IMR-90 (cell line): ENCODE results near the gene GRID2IP. TPM values are rescaled to one million over a fixed set of nuclear protein-coding genes. Genes with fewer than 3 reads are reported as not detected.

Experiments
- ATAC-seq: fragments of 200-7000 bp; cut with Tn5 transposase; 2 replicates; pipeline ENCODE4 v1.9.1; 2020; ENCODE audit warnings: low read depth, mild to moderate bottlenecking, moderate library complexity
- BruUV-seq: library from RNA; stranded (reverse); fragments of 400-500 nt; replicated peaks from 2 replicates; lab custom pipeline; 2021; lab: Mats Ljungman, UMichigan
- CTCF ChIA-PET: fragments of 300-600 bp; formaldehyde crosslinking; extraction: SDS; loops from one replicate; lab custom pipeline; 2021; ENCODE audit warnings: antibody characterized with exemption; lab: Yijun Ruan, JAX
- POLR2A ChIA-PET: fragments of 300-600 bp; sonication (Branson Sonifier 250); formaldehyde crosslinking; loops from one replicate; lab custom pipeline; 2022; ENCODE audit warnings: antibody characterized with exemption; ENCODE audit not compliant: unreplicated experiment; lab: Charles Lee
- DNase-seq: peaks from one replicate; pipeline ENCODE4 v3.0.0; 2013
- H2AFZ ChIP-seq: replicated peaks from 2 replicates; pipeline ENCODE3; 2013; ENCODE audit warnings: low read length, mild to moderate bottlenecking; ENCODE audit not compliant: poor library complexity
- H2AK5ac ChIP-seq: 2 replicates; pipeline ENCODE4 v1.6.1; 2013; ENCODE audit warnings: low read depth, low read length, inconsistent platforms
- H2AK9ac ChIP-seq: replicated peaks from 2 replicates; pipeline ENCODE3; 2013; ENCODE audit warnings: mild to moderate bottlenecking, low read depth, low read length, moderate library complexity; ENCODE audit not compliant: poor library complexity
- H2BK120ac ChIP-seq: 2 replicates; pipeline ENCODE4 v1.6.1; 2013; ENCODE audit warnings: low read depth, low read length, inconsistent platforms
- H2BK15ac ChIP-seq: 3 replicates; pipeline ENCODE4 v1.6.1; 2013; ENCODE audit warnings: low read depth, low read length, inconsistent platforms
- H2BK20ac ChIP-seq: 2 replicates; pipeline ENCODE4 v1.6.1; 2013; ENCODE audit warnings: low read depth, mild to moderate bottlenecking, inconsistent platforms, low read length, moderate library complexity
- H2BK5ac ChIP-seq: 2 replicates; pipeline ENCODE4 v1.6.1; 2013; ENCODE audit warnings: mild to moderate bottlenecking, low read depth, low read length, inconsistent platforms; ENCODE audit not compliant: poor library complexity, severe bottlenecking
- H3K14ac ChIP-seq: replicated peaks from 2 replicates; pipeline ENCODE4 v1.6.1; 2013; ENCODE audit warnings: low read depth, low read length, inconsistent platforms
- H3K18ac ChIP-seq: 2 replicates; pipeline ENCODE4 v1.6.1; 2013; ENCODE audit warnings: low read depth, low read length, control low read depth
- H3K23ac ChIP-seq: 2 replicates; pipeline ENCODE4 v1.6.1; 2013; ENCODE audit warnings: low read depth, low read length, inconsistent platforms
- H3K27ac ChIP-seq: 2 replicates; pipeline ENCODE4 v1.5.1; 2013; ENCODE audit warnings: mild to moderate bottlenecking, control low read depth, low read length; ENCODE audit not compliant: insufficient read depth
- H3K27me3 ChIP-seq: 2 replicates; pipeline ENCODE4 v1.6.1; 2013; ENCODE audit warnings: low read length; ENCODE audit not compliant: control insufficient read depth, insufficient read depth
- H3K36me3 ChIP-seq: 2 replicates; pipeline ENCODE4 v1.6.1; 2013; ENCODE audit warnings: low read length, mixed read lengths; ENCODE audit not compliant: control insufficient read depth, insufficient read depth
- H3K4ac ChIP-seq: 2 replicates; pipeline ENCODE4 v1.6.1; 2013; ENCODE audit warnings: low read depth, low read length, inconsistent platforms
- H3K4me1 ChIP-seq: 2 replicates; pipeline ENCODE4 v1.6.1; 2013; ENCODE audit warnings: low read length, mixed read lengths; ENCODE audit not compliant: control insufficient read depth, insufficient read depth
- H3K4me2 ChIP-seq: 2 replicates; pipeline ENCODE4 v1.6.1; 2013; ENCODE audit warnings: low read depth, mild to moderate bottlenecking, control low read depth, low read length, moderate library complexity
- H3K4me3 ChIP-seq: 2 replicates; pipeline ENCODE4 v1.5.1; 2013; ENCODE audit warnings: low read depth, mild to moderate bottlenecking, control low read depth, low read length, moderate library complexity; ENCODE audit not compliant: insufficient read depth
- H3K56ac ChIP-seq: 2 replicates; pipeline ENCODE4 v1.6.1; 2013; ENCODE audit warnings: low read length, inconsistent platforms; ENCODE audit not compliant: insufficient read depth; ENCODE audit errors: extremely low read depth
- H3K79me1 ChIP-seq, 2 experiments: 2 replicates each; pipeline ENCODE4 v1.6.1; 2013; ENCODE audit warnings: low read length in 2 of 2, inconsistent platforms in 1 of 2, low read depth in 1 of 2
- H3K9ac ChIP-seq: 2 replicates; pipeline ENCODE4 v1.6.1; 2013; ENCODE audit warnings: low read depth, low read length, control low read depth
- H3K9me1 ChIP-seq: 2 replicates; pipeline ENCODE4 v1.6.1; 2013; ENCODE audit warnings: low read length, inconsistent platforms; ENCODE audit not compliant: insufficient read depth
- H3K9me3 ChIP-seq: 2 replicates; pipeline ENCODE4 v1.6.1; 2013; ENCODE audit warnings: low read length; ENCODE audit not compliant: control insufficient read depth, insufficient read depth
- H4K20me1 ChIP-seq: 2 replicates; pipeline ENCODE4 v1.6.1; 2013; ENCODE audit warnings: low read length, inconsistent platforms; ENCODE audit not compliant: insufficient read depth
- H4K5ac ChIP-seq: 2 replicates; pipeline ENCODE4 v1.6.1; 2013; ENCODE audit warnings: mild to moderate bottlenecking, low read depth, low read length, control low read depth
- H4K8ac ChIP-seq, 2 experiments: 2 replicates each; pipeline ENCODE4 v1.6.1; 2013; ENCODE audit warnings: low read depth in 2 of 2, low read length in 2 of 2, control low read depth in 1 of 2, inconsistent platforms in 1 of 2
- H4K91ac ChIP-seq: 2 replicates; pipeline ENCODE4 v1.6.1; 2013; ENCODE audit warnings: low read depth, low read length, inconsistent platforms; ENCODE audit not compliant: insufficient read depth
- BHLHE40 ChIP-seq: fragments of 150-350 bp; IDR thresholded peaks from 2 replicates; pipeline ENCODE4 v1.6.1; 2016; ENCODE audit warnings: mild to moderate bottlenecking, low read depth, low read length
- CEBPB ChIP-seq: IDR thresholded peaks from 2 replicates; pipeline ENCODE4 v1.6.1; 2012; ENCODE audit warnings: low read depth, low read length, improper control_type of control experiment
- CHD1 ChIP-seq: IDR thresholded peaks from 2 replicates; pipeline ENCODE4 v1.6.1; 2012; ENCODE audit warnings: low read depth, low read length, improper control_type of control experiment
- CTCF ChIP-seq: conservative IDR thresholded peaks from 2 replicates; pipeline ENCODE4 v1.5.1; 2012; ENCODE audit warnings: mild to moderate bottlenecking, low read depth, low read length, improper control_type of control experiment
- ELK1 ChIP-seq: fragments of 150-350 bp; IDR thresholded peaks from 2 replicates; pipeline ENCODE4 v1.6.1; 2016; ENCODE audit warnings: low read depth, mild to moderate bottlenecking, low read length, moderate library complexity, borderline replicate concordance
- FOS ChIP-seq: fragments of 150-350 bp; IDR thresholded peaks from 2 replicates; pipeline ENCODE4 v1.6.1; 2016; ENCODE audit warnings: low read depth, low read length
- MAFK ChIP-seq: IDR thresholded peaks from 2 replicates; pipeline ENCODE4 v1.6.1; 2012; ENCODE audit warnings: low read depth, low read length, improper control_type of control experiment
- MAZ ChIP-seq: IDR thresholded peaks from 2 replicates; pipeline ENCODE4 v1.6.1; 2012; ENCODE audit warnings: low read depth, mild to moderate bottlenecking, low read length, improper control_type of control experiment, moderate library complexity, borderline replicate concordance
- MXI1 ChIP-seq: IDR thresholded peaks from 2 replicates; pipeline ENCODE4 v1.6.1; 2012; ENCODE audit warnings: low read depth, mild to moderate bottlenecking, low read length, moderate library complexity, borderline replicate concordance
- NFE2L2 ChIP-seq: fragments of 150-350 bp; IDR thresholded peaks from 2 replicates; pipeline ENCODE4 v1.6.1; 2016; ENCODE audit warnings: low read depth, mild to moderate bottlenecking, low read length
- POLR2A ChIP-seq: IDR thresholded peaks from 2 replicates; pipeline ENCODE4 v1.6.1; 2012; ENCODE audit warnings: mild to moderate bottlenecking, low read depth, low read length
- RAD21 ChIP-seq: IDR thresholded peaks from 2 replicates; pipeline ENCODE4 v1.6.1; 2012; ENCODE audit warnings: low read length, improper control_type of control experiment
- RCOR1 ChIP-seq: IDR thresholded peaks from 2 replicates; pipeline ENCODE4 v1.6.1; 2012; ENCODE audit warnings: mild to moderate bottlenecking, low read length, improper control_type of control experiment; ENCODE audit not compliant: insufficient replicate concordance
- RFX5 ChIP-seq: IDR thresholded peaks from 2 replicates; pipeline ENCODE4 v1.8.0; 2012; ENCODE audit warnings: low read depth, mild to moderate bottlenecking, low read length, moderate library complexity
- SMC3 ChIP-seq: fragments of 150-350 bp; IDR thresholded peaks from 2 replicates; pipeline ENCODE4 v1.6.1; 2016; ENCODE audit warnings: low read depth, mild to moderate bottlenecking, antibody characterized with exemption, low read length, moderate library complexity
- USF2 ChIP-seq: fragments of 150-350 bp; IDR thresholded peaks from 2 replicates; pipeline ENCODE4 v1.6.1; 2017; ENCODE audit warnings: mild to moderate bottlenecking, antibody characterized with exemption, low read length, low read depth
- WGBS, 2 experiments: methylation state at CpG; one replicate each; pipeline versions ENCODE4 v1.1.5 to v1.1.7; 2013; ENCODE audit warnings: missing lambda C conversion rate in 2 of 2; ENCODE audit not compliant: insufficient read length in 1 of 2; ENCODE audit errors: extremely low coverage in 2 of 2; 5-methylcytosine and 5-hydroxymethylcytosine counted together
- dilution Hi-C: fragments of 300-500 bp; cut with HindIII; formaldehyde crosslinking; loops from one replicate; pipeline ENCODE4 v1.14.3; 2018; ENCODE audit warnings: low sequenced_read_pairs; ENCODE audit not compliant: unreplicated experiment
- in situ Hi-C: fragments of 300-500 bp; cut with MboI; formaldehyde crosslinking; loops from 3 replicates; pipeline ENCODE4 v1.14.3; 2019; ENCODE audit warnings: low sequenced_read_pairs, inconsistent platforms, mixed read lengths
- intact Hi-C: fragments of 100-400 bp; cut with micrococcal nuclease; formaldehyde crosslinking; loops from 2 replicates; pipeline ENCODE4 v1.10.0; 2022
- polyA plus RNA-seq, 3 experiments: library from polyadenylated mRNA; depleted of rRNA; stranded (reverse); fragments of >200 nt; gene quantifications; 2 replicates each; pipeline ENCODE4 v1.2.3, GENCODE V29; 2012; ENCODE audit warnings: low replicate concordance in 1 of 3
- total RNA-seq: library from RNA; depleted of rRNA; stranded (reverse); fragments of >200 nt; gene quantifications from 2 replicates; pipeline ENCODE4 v1.2.3, GENCODE V29; 2012

The GRID2IP gene
- total and polyA plus RNA-seq, 2 of the 4 experiments (the other 2 are of a cell fraction): not detected

GRCh38 chr7:6461946-6462550 is 89.2 kb downstream of the GRID2IP start:
- Histone ChIP-seq H2AK5ac (no peak overlapping the region; the same call in 1 of the 2 replicates), H3K23ac (no peak overlapping the region), H4K91ac (no peak overlapping the region), H3K4ac (no peak overlapping the region), H4K5ac (no peak overlapping the region), H3K18ac (no peak overlapping the region), H3K14ac (no peak overlapping the region), H3K4me1 (peaks cover 3% of the 10 kb centered on the region; the same call in 1 of the 2 replicates), H3K9ac (no peak overlapping the region), H3K36me3 (peaks cover 40% of the 10 kb centered on the region), H3K79me1 (peaks cover 28 to 50% of the 10 kb centered on the region in 2 experiments), H3K4me3 (no peak overlapping the region), H4K8ac (no peak overlapping the region), H3K9me3 (no peaks in the 10 kb centered on the region), H2BK5ac (peak overlapping the region; percentile 0), H2BK120ac (no peak overlapping the region), H2BK15ac (no peak overlapping the region), H4K20me1 (peaks cover 33% of the 10 kb centered on the region), H3K27ac (no peak overlapping the region), H2BK20ac (no peak overlapping the region), H3K56ac (no peak overlapping the region), H2AFZ (no peak overlapping the region), H3K27me3 (no peaks in the 10 kb centered on the region), H3K9me1 (peaks cover 6% of the 10 kb centered on the region; the same call in 1 of the 2 replicates), H2AK9ac (no peak overlapping the region), H3K4me2 (no peak overlapping the region)
- dilution Hi-C loops: no loop called here
- no CpG with 5 or more reads among the region's 4 CpGs for WGBS, 2 experiments
- intact Hi-C loops: no loop called here
- DNase-seq: no peak
- CTCF ChIA-PET: no interaction called here
- ATAC-seq: no peak
- in situ Hi-C loops: no loop called here
- POLR2A ChIA-PET: no interaction called here
- TF ChIP-seq RCOR1: no peak
- no peak for TF ChIP-seq ELK1
- TF ChIP-seq MAFK: no peak
- no peak for TF ChIP-seq FOS
- TF ChIP-seq MAZ: no peak
- TF ChIP-seq BHLHE40: no peak
- no peak for TF ChIP-seq MXI1
- no peak for TF ChIP-seq CHD1
- no peak for TF ChIP-seq NFE2L2
- TF ChIP-seq SMC3: no peak
- no peak for TF ChIP-seq CEBPB
- no peak for TF ChIP-seq USF2
- TF ChIP-seq RAD21: no peak
- no peak for TF ChIP-seq CTCF
- TF ChIP-seq POLR2A: no peak
- no peak for TF ChIP-seq RFX5
- TSS peak; percentile 90 for BruUV-seq
